ENCODE measurements around the gene SLC6A1.
A peak's percentile ranks its signal among the peaks of the same experiment; 100 is the strongest.

Gene SLC6A1

GRCh38 chr3:11019116-11019819 is 26.7 kb downstream of the SLC6A1 start:
- no peak for DNase-seq (ENCODE audit: low spot score)

- DNase-seq (ENCODE audit: low spot score), result no peak
These were observed 28.2 kb downstream of the SLC6A1 start for GRCh38 chr3:11020764-11021163.

GRCh38 chr3:11021611-11022011 is 29.1 kb downstream of the SLC6A1 start:
- DNase-seq (ENCODE audit: low spot score), result no peak

GRCh38 chr3:11022115-11022514 is 29.6 kb downstream of the SLC6A1 start:
- DNase-seq (ENCODE audit: low spot score), result no peak

- no peak for DNase-seq (ENCODE audit: low spot score)
These were observed 31.6 kb downstream of the SLC6A1 start for GRCh38 chr3:11024181-11024580.

GRCh38 chr3:11029948-11030347 is 37.4 kb downstream of the SLC6A1 start:
- no peak for DNase-seq (ENCODE audit: low spot score)

GRCh38 chr3:11033871-11034270 is 41.3 kb downstream of the SLC6A1 start:
- no peak for DNase-seq (ENCODE audit: low spot score)

GRCh38 chr3:11034309-11034985 is 41.9 kb downstream of the SLC6A1 start:
- no peak for DNase-seq (ENCODE audit: low spot score)

- DNase-seq (ENCODE audit: low spot score), result no peak
These were observed 43.4 kb downstream of the SLC6A1 start for GRCh38 chr3:11035757-11036505.

GRCh38 chr3:11037241-11037873 is 44.8 kb downstream of the SLC6A1 start:
- no peak for DNase-seq (ENCODE audit: low spot score)

GRCh38 chr3:11037976-11038375 is 45.4 kb downstream of the SLC6A1 start:
- DNase-seq (ENCODE audit: low spot score), result no peak

- DNase-seq (ENCODE audit: low spot score), result no peak
These were observed 53.0 kb downstream of the SLC6A1 start for GRCh38 chr3:11045536-11045935.

- DNase-seq (ENCODE audit: low spot score), result no peak
These were observed 55.0 kb downstream of the SLC6A1 start for GRCh38 chr3:11047500-11047899.

- no peak for DNase-seq (ENCODE audit: low spot score)
These were observed 58.2 kb downstream of the SLC6A1 start for GRCh38 chr3:11050666-11051323.

GRCh38 chr3:11053926-11054503 is 61.5 kb downstream of the SLC6A1 start:
- DNase-seq (ENCODE audit: low spot score), result no peak

GRCh38 chr3:11054739-11055438 is 62.3 kb downstream of the SLC6A1 start:
- DNase-seq (ENCODE audit: low spot score), result no peak

GRCh38 chr3:11055496-11055895 is 62.9 kb downstream of the SLC6A1 start:
- DNase-seq (ENCODE audit: low spot score), result no peak

GRCh38 chr3:11056531-11057050 is 64.0 kb downstream of the SLC6A1 start:
- DNase-seq (ENCODE audit: low spot score), result no peak

- no peak for DNase-seq (ENCODE audit: low spot score)
These were observed 65.1 kb downstream of the SLC6A1 start for GRCh38 chr3:11057655-11058054.

- peak; percentile 83 for DNase-seq (ENCODE audit: low spot score)
These were observed 66.7 kb downstream of the SLC6A1 start for GRCh38 chr3:11059090-11059798.

All from hepatic stellate cell (primary cell).